ENCODE data around the gene VPS29.
"Not testable (repeated sequence)": the region's sequence is repeated elsewhere in the genome, so short reads cannot be mapped to it uniquely, and the experiment has no call there.

The VPS29 gene

GRCh38 chr12:110501752-110502738 lies at the start of gene VPS29, which contains the start of gene RAD9B:
TSS of gene VPS29 (minus strand) at chr12:110502111. CDS start at chr12:110502051, 60 bp downstream.
TSS of gene RAD9B (plus strand) at chr12:110502331. CDS start at chr12:110502338, 7 bp downstream.
- peak; percentile 75 to 98 (median 96) for DNase-seq

GRCh38 chr12:110550981-110551380 lies 49.1 kb upstream of the VPS29 start:
- no peak for DNase-seq

GRCh38 chr12:110549716-110550115 lies 47.8 kb upstream of the VPS29 start:
- no peak for DNase-seq

GRCh38 chr12:110548678-110549077 lies 46.8 kb upstream of the VPS29 start:
- DNase-seq = no peak

- no peak for DNase-seq
Observed at GRCh38 chr12:110547090-110547489, 45.2 kb upstream of the VPS29 start.

GRCh38 chr12:110546339-110546738 lies 44.4 kb upstream of the VPS29 start:
- DNase-seq = no peak

- DNase-seq = no peak
Observed at GRCh38 chr12:110545812-110546211, 43.9 kb upstream of the VPS29 start.

GRCh38 chr12:110545259-110545658 lies 43.3 kb upstream of the VPS29 start:
- not testable (repeated sequence) for DNase-seq

- no peak for DNase-seq
Observed at GRCh38 chr12:110543965-110544364, 42.1 kb upstream of the VPS29 start.

GRCh38 chr12:110543252-110543959 lies 41.5 kb upstream of the VPS29 start:
- DNase-seq = peak in 43 of 58 donors; percentile 3 to 65 (median 20)

- no peak for DNase-seq
Observed at GRCh38 chr12:110540048-110540447, 38.1 kb upstream of the VPS29 start.

- DNase-seq = no peak
Observed at GRCh38 chr12:110538869-110539622, 37.1 kb upstream of the VPS29 start.

- no peak for DNase-seq
Observed at GRCh38 chr12:110537605-110538409, 35.9 kb upstream of the VPS29 start.

GRCh38 chr12:110536834-110537604 lies 35.1 kb upstream of the VPS29 start:
- no peak for DNase-seq

GRCh38 chr12:110534811-110535210 lies 32.9 kb upstream of the VPS29 start:
- no peak for DNase-seq

GRCh38 chr12:110533607-110534006 lies 31.7 kb upstream of the VPS29 start:
- DNase-seq = no peak

- no peak for DNase-seq
Observed at GRCh38 chr12:110532644-110533043, 30.7 kb upstream of the VPS29 start.

GRCh38 chr12:110531741-110532333 lies 29.9 kb upstream of the VPS29 start:
- DNase-seq = no peak

GRCh38 chr12:110530511-110530910 lies 28.6 kb upstream of the VPS29 start:
- DNase-seq = no peak
